HG02623 (cell line): ENCODE results near the gene SLC15A1.

Experiments used
- ATAC-seq: cut with Tn5 transposase; IDR thresholded peaks from one replicate; pipeline ENCODE4 v1.9.1; 2021; ENCODE audit warnings: moderate library complexity; ENCODE audit not compliant: unreplicated experiment

Gene SLC15A1, protein sequence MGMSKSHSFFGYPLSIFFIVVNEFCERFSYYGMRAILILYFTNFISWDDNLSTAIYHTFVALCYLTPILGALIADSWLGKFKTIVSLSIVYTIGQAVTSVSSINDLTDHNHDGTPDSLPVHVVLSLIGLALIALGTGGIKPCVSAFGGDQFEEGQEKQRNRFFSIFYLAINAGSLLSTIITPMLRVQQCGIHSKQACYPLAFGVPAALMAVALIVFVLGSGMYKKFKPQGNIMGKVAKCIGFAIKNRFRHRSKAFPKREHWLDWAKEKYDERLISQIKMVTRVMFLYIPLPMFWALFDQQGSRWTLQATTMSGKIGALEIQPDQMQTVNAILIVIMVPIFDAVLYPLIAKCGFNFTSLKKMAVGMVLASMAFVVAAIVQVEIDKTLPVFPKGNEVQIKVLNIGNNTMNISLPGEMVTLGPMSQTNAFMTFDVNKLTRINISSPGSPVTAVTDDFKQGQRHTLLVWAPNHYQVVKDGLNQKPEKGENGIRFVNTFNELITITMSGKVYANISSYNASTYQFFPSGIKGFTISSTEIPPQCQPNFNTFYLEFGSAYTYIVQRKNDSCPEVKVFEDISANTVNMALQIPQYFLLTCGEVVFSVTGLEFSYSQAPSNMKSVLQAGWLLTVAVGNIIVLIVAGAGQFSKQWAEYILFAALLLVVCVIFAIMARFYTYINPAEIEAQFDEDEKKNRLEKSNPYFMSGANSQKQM

GRCh38 chr13:98752467-98753290, at the start of gene SLC15A1:
TSS of gene SLC15A1 (minus strand) at chr13:98752672. CDS start at chr13:98752598, 74 bp downstream.
- ATAC-seq: no peak

DNA sequence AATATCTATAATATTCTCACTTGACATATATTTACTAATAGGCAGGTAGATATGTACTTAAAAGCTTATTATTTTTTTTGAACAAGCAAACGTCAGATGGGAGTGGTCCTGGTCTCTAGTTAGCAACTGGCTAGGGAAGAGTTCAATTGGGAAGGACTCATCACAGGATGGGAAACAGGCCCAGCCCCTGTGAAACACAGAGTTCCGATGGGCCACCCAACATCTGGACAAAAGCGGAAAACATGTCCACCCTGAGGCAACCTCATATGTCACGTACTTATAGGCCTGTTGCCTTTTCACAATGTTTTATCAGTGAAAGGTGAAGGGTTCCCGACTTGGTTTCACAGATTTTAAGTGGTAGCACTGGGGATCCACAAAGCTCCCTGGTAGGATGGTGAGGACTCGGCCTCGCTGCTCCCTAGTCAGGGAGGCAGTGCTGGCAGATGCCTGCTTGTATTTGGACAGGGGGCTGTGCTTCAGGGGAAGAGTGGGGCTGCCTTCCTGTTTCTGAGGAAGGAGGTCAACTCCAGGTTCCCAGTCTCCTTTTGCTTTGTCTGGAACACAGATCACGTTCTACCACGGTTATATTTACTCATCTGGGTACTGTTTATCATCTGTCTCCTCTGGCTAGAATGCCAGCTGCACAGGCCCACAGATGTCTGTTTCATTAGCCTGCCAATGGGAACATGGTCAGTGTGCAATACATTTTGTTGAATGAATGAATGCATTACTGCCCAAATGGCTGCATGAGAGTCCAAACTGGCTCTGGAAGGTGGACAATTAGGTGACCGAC, 49.4 kb upstream of the SLC15A1 start:
- ATAC-seq: no peak

DNA sequence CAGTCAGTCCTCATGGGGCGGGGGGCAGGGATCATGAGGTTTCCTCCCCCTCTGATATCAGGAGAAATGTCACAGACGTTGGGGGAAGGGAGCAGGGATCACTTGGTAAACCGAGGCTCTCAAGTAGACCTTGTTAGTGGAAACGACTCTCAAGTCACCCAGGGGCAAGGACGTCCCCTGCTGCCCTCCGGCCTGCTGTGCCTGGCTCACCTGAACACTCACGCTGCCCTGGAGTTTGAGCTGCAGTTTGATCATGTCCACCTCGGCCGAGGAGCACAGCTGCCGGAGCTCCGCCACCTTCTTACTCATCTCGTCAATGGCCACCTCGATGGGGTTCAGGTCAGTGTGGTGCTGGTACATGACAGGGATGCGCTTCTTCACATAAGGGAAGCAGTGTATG, 47.6 kb upstream of the SLC15A1 start:
- ATAC-seq: no peak

GRCh38 chr13:98798849-98799645, 46.6 kb upstream of the SLC15A1 start:
- ATAC-seq: no peak

- ATAC-seq: no peak
These were observed 45.0 kb upstream of the SLC15A1 start for GRCh38 chr13:98797456-98797855.

GRCh38 chr13:98796798-98797197, 44.3 kb upstream of the SLC15A1 start:
- no peak for ATAC-seq

DNA sequence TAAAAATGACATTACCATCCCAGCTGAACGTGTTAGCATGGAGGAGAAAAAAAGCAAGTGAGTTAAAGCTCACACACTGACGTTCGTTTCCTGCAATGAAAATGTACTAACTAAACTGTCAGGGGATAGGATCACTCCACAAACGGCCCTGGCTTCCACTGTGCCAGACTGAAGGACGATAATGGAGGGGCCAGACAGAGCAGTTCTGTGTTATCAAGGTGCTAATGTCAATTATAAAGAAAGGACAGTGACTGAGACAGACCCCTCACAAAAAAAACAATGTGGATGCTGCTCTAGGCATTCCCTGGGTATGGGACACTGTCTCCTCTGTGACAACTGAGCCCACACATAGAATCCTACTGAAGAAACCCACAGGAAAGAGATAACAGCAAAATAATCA, 43.7 kb upstream of the SLC15A1 start:
- ATAC-seq: no peak

- ATAC-seq: no peak
These were observed 42.7 kb upstream of the SLC15A1 start for GRCh38 chr13:98795220-98795619.

- no peak for ATAC-seq
These were observed 42.0 kb upstream of the SLC15A1 start for GRCh38 chr13:98794498-98794897.

- ATAC-seq: no peak
These were observed 40.5 kb upstream of the SLC15A1 start for GRCh38 chr13:98792785-98793495.

DNA sequence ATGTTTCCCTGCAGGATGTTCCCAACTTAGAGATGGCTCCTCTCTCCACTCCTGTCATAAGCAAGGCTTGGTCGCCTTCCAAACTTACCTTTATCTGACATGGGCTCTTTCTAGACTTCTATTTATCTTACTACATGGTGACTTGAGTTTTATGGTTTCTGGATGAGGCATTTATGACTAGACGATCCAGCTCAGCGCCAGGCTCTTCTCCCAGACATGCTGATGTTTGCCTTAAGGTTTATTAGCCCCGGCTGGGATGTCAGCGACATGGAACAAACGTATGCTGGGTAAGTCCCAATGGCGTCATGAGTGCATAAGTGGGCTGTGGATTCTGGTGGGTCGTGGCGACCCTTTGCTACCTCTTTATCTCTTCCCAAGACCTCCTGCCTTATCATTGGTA, 39.8 kb upstream of the SLC15A1 start:
- ATAC-seq: no peak

DNA sequence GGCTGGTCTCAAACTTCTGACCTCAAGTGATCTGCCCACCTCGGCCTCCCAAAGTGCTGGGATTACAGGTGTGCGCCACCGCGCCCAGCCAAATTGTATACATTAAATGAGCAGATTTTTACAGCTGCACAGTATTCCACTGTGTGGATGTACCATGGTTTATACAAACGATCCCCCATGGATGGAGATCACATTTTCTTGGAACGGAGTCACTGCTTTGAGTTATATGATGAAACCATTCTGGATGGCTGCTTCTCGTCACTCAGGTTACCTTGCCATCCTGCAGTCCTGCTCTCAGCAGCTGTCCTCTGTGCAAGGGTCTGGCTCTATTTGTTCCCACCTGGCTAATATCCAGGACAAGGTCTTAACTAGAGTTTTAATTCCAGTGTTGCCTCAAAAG, 39.1 kb upstream of the SLC15A1 start:
- no peak for ATAC-seq

- ATAC-seq: no peak
These were observed 35.5 kb upstream of the SLC15A1 start for GRCh38 chr13:98787996-98788395.

- no peak for ATAC-seq
These were observed 34.7 kb upstream of the SLC15A1 start for GRCh38 chr13:98787173-98787572.

DNA sequence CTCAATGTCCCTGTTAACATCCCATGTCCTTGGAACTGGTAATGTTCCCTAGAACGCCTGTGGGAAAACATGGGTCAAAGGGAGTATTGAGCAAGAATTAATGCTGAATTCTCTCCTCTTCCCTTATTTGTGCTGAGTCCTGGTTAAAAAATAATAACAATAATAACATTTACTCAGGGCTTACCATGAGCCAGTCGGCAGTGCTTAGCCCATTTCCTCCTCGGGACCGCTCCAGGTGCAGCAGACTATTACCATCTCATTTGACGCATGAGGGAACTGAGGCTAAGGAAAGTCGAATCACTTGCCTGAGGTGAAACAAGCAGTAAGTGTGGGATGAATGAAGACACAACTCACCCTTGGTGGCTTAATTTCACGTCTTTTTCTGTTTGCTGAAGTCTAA, 33.6 kb upstream of the SLC15A1 start:
- ATAC-seq: no peak

GRCh38 chr13:98785405-98785804, 32.9 kb upstream of the SLC15A1 start:
- ATAC-seq: no peak

DNA sequence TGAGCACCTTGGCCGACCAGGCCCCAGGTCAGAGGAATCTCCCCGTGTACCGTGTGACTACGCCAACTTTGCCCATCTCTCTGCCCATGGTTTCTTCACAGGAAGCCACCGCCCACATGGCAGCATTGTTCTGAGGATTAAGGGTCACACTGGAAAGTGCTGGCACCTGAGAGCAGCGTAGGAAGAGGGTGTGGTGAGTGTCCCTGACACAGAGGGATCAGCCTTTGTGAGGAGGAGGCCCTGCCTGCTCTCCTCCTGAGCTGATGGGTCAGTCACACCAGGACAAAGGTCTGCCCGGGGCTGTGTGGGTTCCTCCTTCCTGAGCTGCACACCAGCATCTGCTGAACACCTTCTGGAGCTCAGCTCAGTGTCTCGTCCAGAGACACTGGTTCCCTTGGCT, 32.2 kb upstream of the SLC15A1 start:
- ATAC-seq: no peak

GRCh38 chr13:98783856-98784478, 31.5 kb upstream of the SLC15A1 start:
- ATAC-seq: no peak

DNA sequence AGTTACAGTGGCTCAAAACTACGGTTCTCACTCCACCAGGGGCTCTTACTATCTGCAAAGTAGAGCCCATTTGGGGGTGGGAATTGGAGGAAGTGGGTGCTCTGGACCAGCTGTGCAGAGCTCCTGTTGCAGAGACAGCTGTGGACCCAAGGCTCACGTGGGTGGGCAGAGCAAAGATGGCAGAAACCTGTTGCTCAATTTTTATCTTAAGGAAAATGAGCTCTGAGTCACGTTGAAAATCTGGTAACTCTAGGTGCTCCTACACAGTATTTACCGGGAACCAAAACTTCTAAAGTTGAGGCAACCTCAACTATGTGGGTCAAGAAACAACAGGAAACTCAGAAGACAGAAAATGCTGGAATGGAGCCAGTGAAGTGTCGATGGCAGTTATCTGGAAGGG, 30.2 kb upstream of the SLC15A1 start:
- no peak for ATAC-seq
